KMS-11 (cell line): Measurements from ENCODE around the gene ZNF624.
"Not testable (repeated sequence)": the region's sequence is repeated elsewhere in the genome, so short reads cannot be mapped to it uniquely, and the experiment has no call there.

ENCODE experiments used
- H2AFZ ChIP-seq: fragments of 200-600 bp; sonication (generic); 2 replicates; pipeline ENCODE4 v1.6.1; 2016; ENCODE audit warnings: antibody characterized with exemption, mixed run types, low read depth
- H3K27ac ChIP-seq: fragments of 200-600 bp; sonication (generic); 2 replicates; pipeline ENCODE4 v1.6.1; 2016; ENCODE audit warnings: mild to moderate bottlenecking, mixed run types
- H3K27me3 ChIP-seq: fragments of 200-600 bp; sonication (generic); 2 replicates; pipeline ENCODE4 v1.6.1; 2017; ENCODE audit warnings: mild to moderate bottlenecking, low read depth, mixed run types, moderate library complexity; ENCODE audit not compliant: insufficient read depth
- H3K36me3 ChIP-seq: fragments of 200-600 bp; sonication (generic); 2 replicates; pipeline ENCODE4 v1.6.1; 2017; ENCODE audit warnings: mild to moderate bottlenecking, mixed run types; ENCODE audit not compliant: insufficient read depth
- H3K4me1 ChIP-seq: fragments of 200-600 bp; sonication (generic); 2 replicates; pipeline ENCODE4 v1.6.1; 2016; ENCODE audit warnings: mild to moderate bottlenecking, low read depth, mixed run types; ENCODE audit not compliant: poor library complexity, severe bottlenecking
- H3K4me2 ChIP-seq: fragments of 200-600 bp; sonication (generic); 2 replicates; pipeline ENCODE4 v1.7.0; 2016; ENCODE audit warnings: mild to moderate bottlenecking, mixed run types
- H3K4me3 ChIP-seq: fragments of 200-600 bp; sonication (generic); IDR thresholded peaks from 2 replicates; pipeline ENCODE4 v1.6.1; 2017; ENCODE audit warnings: low read depth, low read length, mixed read lengths; ENCODE audit not compliant: insufficient read depth
- H3K79me2 ChIP-seq: fragments of 200-600 bp; sonication (generic); 2 replicates; pipeline ENCODE4 v1.6.1; 2016; ENCODE audit warnings: low read depth, mixed run types; ENCODE audit not compliant: insufficient read depth
- H3K9ac ChIP-seq: fragments of 200-600 bp; sonication (generic); 2 replicates; pipeline ENCODE4 v1.6.1; 2016; ENCODE audit warnings: mild to moderate bottlenecking, mixed run types
- H4K20me1 ChIP-seq: fragments of 200-600 bp; sonication (generic); 2 replicates; pipeline ENCODE4 v1.6.1; 2016; ENCODE audit warnings: mild to moderate bottlenecking, mixed run types; ENCODE audit not compliant: insufficient read depth
- CTCF ChIP-seq: fragments of 200-600 bp; sonication (generic); conservative IDR thresholded peaks from 2 replicates; pipeline ENCODE4 v1.6.1; 2017; ENCODE audit warnings: low read depth, mild to moderate bottlenecking, antibody characterized with exemption, low read length, moderate library complexity, mixed read lengths

Gene ZNF624

GRCh38 chr17:16653367-16654041, at the start of gene ZNF624:
Gene ZNF624, minus strand, starts transcription at chr17:16653850.
- no peaks in the 10 kb centered on the region for H3K79me2 ChIP-seq
- no peak for TF ChIP-seq CTCF
- peak within 1 kb of the TSS; percentile 69 for H2AFZ ChIP-seq
- peak within 1 kb of the TSS; percentile 71 for H3K9ac ChIP-seq
- H3K27me3 ChIP-seq = no peaks in the 10 kb centered on the region
- no peaks in the 10 kb centered on the region for H3K36me3 ChIP-seq
- peaks cover 4% of the 10 kb centered on the region for H3K4me1 ChIP-seq
- peak within 1 kb of the TSS; percentile 60 for H3K4me2 ChIP-seq
- H3K27ac ChIP-seq = peak within 1 kb of the TSS; percentile 43; the same call in 1 of the 2 replicates
- H3K4me3 ChIP-seq = no peak within 1 kb of the TSS
- no peaks in the 10 kb centered on the region for H4K20me1 ChIP-seq

- not testable (repeated sequence) for H3K79me2 ChIP-seq, H2AFZ ChIP-seq, H3K9ac ChIP-seq, H3K27ac ChIP-seq, H3K36me3 ChIP-seq, H3K4me2 ChIP-seq, H3K27me3 ChIP-seq, H3K4me1 ChIP-seq, H4K20me1 ChIP-seq, H3K4me3 ChIP-seq
Measured at GRCh38 chr17:16697603-16698002, 44.0 kb upstream of the ZNF624 start.

- not testable (repeated sequence) for H3K27ac ChIP-seq, H3K27me3 ChIP-seq, H3K79me2 ChIP-seq, H3K4me3 ChIP-seq, H4K20me1 ChIP-seq, H3K9ac ChIP-seq, H3K4me2 ChIP-seq, H2AFZ ChIP-seq, H3K36me3 ChIP-seq
- peaks cover 18% of the 10 kb centered on the region for H3K4me1 ChIP-seq
Measured at GRCh38 chr17:16690447-16690846, 36.8 kb upstream of the ZNF624 start.

GRCh38 chr17:16689731-16690281, 36.2 kb upstream of the ZNF624 start, which contains the start of gene CCDC144A:
Gene CCDC144A, plus strand, starts transcription at chr17:16690241. Its CDS starts 160 bp downstream, at chr17:16690401.
- not testable (repeated sequence) for H3K4me2 ChIP-seq, H3K27ac ChIP-seq, H3K79me2 ChIP-seq, H3K27me3 ChIP-seq, H3K36me3 ChIP-seq, H3K9ac ChIP-seq, H3K4me3 ChIP-seq, H4K20me1 ChIP-seq, H2AFZ ChIP-seq
- TF ChIP-seq CTCF = peak; percentile 68
- H3K4me1 ChIP-seq = peaks cover 18% of the 10 kb centered on the region

- not testable (repeated sequence) for H3K79me2 ChIP-seq, H3K36me3 ChIP-seq, H3K27me3 ChIP-seq, H2AFZ ChIP-seq, H3K4me3 ChIP-seq, H3K4me2 ChIP-seq, H4K20me1 ChIP-seq, H3K27ac ChIP-seq, H3K9ac ChIP-seq
- peaks cover 18% of the 10 kb centered on the region for H3K4me1 ChIP-seq
Measured at GRCh38 chr17:16687151-16687550, 33.5 kb upstream of the ZNF624 start.

- H4K20me1 ChIP-seq, H2AFZ ChIP-seq, H3K9ac ChIP-seq, H3K4me3 ChIP-seq, H3K27ac ChIP-seq, H3K4me2 ChIP-seq, H3K36me3 ChIP-seq, H3K79me2 ChIP-seq, H3K27me3 ChIP-seq: not testable (repeated sequence)
- peaks cover 18% of the 10 kb centered on the region for H3K4me1 ChIP-seq
Measured at GRCh38 chr17:16686019-16686418, 32.4 kb upstream of the ZNF624 start.

- not testable (repeated sequence) for H3K9ac ChIP-seq, H3K79me2 ChIP-seq, H3K27me3 ChIP-seq, H3K4me3 ChIP-seq, H3K27ac ChIP-seq, H4K20me1 ChIP-seq, H2AFZ ChIP-seq, H3K36me3 ChIP-seq, H3K4me2 ChIP-seq
- peaks cover 18% of the 10 kb centered on the region for H3K4me1 ChIP-seq
Measured at GRCh38 chr17:16683290-16684138, 29.9 kb upstream of the ZNF624 start.
